ENCODE measurements around the gene CYBA. TPM values are rescaled to one million over a fixed set of nuclear protein-coding genes. Genes with fewer than 3 reads are reported as not detected.
"Not testable (repeated sequence)": the region's sequence is repeated elsewhere in the genome, so short reads cannot be mapped to it uniquely, and the experiment has no call there.

CYBA gene
- total RNA-seq, 2 donors from 2014 or later: 268 to 386 TPM

DNA sequence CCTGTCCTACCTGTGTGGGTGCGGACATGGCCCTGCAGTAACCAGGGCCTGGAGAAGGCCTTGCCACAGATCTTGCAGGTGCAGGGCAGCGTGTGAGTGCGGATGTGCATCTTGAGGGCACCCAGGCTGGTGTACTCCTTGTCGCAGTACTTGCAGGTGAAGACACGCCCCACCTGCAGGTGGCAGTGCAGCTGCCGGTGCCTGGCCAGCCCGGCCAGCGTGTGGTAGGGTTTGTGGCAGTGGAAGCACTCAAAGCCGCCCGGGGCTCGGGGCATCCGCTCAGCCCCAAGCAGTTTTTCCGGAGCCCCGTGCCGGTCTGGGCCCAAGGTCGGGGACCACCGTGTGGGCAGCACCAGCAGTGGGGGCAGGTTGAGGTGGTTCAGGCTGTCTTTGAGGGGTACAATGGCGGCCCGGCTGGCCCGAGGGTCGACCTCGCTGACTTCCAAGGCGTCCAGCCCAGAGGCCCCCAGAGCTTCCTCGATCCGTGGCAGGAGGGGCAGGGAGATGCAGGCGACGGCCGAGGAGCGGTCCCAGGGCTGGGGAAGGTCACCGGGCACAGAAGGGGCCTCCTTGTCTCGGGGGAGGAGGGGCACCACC lies 30.3 kb upstream of the CYBA start:
- Mint-ChIP-seq H3K4me1 (ENCODE audit: low read depth in 2 of 2) (peaks cover 16 to 18% of the 10 kb centered on the region in 2 donors), H3K9me3 (no peaks in the 10 kb centered on the region), H3K27ac (peak overlapping the region; percentile 77 to 84), H3K27me3 (no peaks in the 10 kb centered on the region), H3K4me3 (peak overlapping the region; percentile 66), H3K36me3 (no peaks in the 10 kb centered on the region)
- DNase-seq (ENCODE audit: low spot score) (no peak), ATAC-seq (peak in 1 of 2 donors; percentile 33)

DNA sequence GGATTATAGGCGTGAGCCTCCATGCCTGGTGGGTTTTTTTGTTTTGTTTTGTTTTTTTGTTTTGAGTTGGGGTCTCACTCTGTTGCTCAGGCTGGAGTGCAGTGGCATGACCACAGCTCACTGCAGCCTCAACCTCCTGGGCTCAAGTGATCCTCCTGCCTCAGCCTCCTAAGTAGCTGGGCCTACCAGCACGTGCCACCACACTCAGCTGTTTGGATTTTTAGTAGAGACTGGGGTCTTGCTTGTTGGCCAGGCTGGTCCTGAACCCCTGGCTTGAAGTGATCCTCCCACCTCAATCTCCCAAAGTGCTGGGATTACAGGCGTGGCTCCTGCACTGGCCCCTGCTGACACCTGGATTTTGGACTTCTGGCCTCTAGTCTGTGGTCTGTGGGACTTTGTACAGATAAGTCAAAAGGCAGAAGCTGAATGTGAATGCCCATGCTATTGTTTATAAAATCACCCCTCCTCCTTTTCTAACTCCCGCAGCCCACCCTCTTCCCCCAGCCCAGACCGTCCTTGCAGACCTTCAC lies 29.8 kb upstream of the CYBA start:
- Mint-ChIP-seq H3K27ac (peak overlapping the region in 1 of 2 donors; percentile 77), H3K9me3 (no peaks in the 10 kb centered on the region), H3K4me1 (ENCODE audit: low read depth in 2 of 2) (peaks cover 16 to 18% of the 10 kb centered on the region in 2 donors), H3K36me3 (no peaks in the 10 kb centered on the region), H3K27me3 (no peaks in the 10 kb centered on the region), H3K4me3 (no peak overlapping the region)
- ATAC-seq: no peak
- DNase-seq (ENCODE audit: low spot score): no peak

DNA sequence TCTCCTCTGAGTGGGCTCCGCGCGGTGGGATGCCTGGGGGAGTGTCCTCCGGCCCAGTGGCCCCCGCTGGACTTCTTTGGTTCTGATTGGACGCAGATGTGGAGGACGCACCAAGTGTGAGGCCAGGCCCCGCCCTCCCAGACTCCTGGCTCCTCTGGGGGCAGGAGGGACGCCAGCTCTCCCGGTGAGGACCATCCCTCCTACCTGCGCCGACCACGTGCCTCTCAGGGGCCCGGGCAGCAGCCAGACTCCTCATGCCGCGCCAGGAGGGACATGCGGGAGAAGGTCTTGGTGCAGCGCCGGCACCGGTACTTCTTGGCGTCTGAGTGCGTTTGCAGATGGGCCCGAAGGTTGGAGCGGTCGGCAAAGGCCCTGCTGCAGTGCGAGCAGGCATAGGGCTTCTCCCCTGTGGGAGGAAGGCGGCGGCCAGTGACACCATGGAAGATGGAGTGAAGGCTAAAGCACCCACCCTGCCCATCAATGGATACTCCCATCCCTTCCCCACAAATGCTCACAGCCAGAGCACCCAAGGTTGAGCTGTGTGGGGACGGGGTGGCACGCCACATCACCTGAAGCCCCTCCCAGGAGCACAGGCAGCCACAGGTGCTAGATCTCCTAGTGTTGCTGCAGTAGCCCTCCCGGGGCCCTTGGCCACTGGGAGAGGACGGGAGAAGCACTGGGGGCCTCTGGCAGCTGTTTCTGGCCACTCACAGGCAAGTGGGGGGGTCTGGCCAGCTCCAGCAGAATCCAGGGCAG lies 27.5 kb upstream of the CYBA start:
- Mint-ChIP-seq H3K27me3 (no peaks in the 10 kb centered on the region), H3K36me3 (no peaks in the 10 kb centered on the region), H3K27ac (no peak overlapping the region), H3K4me1 (ENCODE audit: low read depth in 2 of 2) (peaks cover 11 to 12% of the 10 kb centered on the region in 2 donors), H3K9me3 (no peaks in the 10 kb centered on the region), H3K4me3 (no peak overlapping the region)
- ATAC-seq: no peak
- no peak for DNase-seq (ENCODE audit: low spot score)

DNA sequence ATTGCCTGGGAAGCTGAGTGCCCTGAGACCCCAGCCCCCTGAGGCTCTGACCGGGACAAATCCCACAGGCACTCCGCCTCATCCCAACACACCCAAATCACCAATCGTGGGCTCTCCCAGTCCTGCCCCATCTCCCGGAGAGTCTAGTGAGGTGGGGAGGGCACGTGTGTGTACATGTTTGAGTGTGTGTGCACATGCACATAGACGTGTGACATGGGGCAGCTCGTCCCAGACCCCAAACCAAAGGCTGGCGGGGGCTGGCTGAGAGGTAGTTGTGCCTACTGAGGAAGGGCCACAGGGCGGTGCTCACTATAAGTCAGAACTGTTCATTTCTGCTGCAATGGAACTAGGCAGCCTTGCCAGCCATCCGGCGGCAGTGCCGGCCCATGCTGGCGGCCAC lies 26.9 kb upstream of the CYBA start:
- peaks cover 11 to 12% of the 10 kb centered on the region in 2 donors for H3K4me1 Mint-ChIP-seq (ENCODE audit: low read depth in 2 of 2)
- DNase-seq (ENCODE audit: low spot score) (no peak), ATAC-seq (no peak)
- H3K9me3 Mint-ChIP-seq: no peaks in the 10 kb centered on the region
- no peaks in the 10 kb centered on the region for H3K27me3 Mint-ChIP-seq
- no peak overlapping the region for H3K27ac Mint-ChIP-seq
- no peaks in the 10 kb centered on the region for H3K36me3 Mint-ChIP-seq
- no peak overlapping the region for H3K4me3 Mint-ChIP-seq

DNA sequence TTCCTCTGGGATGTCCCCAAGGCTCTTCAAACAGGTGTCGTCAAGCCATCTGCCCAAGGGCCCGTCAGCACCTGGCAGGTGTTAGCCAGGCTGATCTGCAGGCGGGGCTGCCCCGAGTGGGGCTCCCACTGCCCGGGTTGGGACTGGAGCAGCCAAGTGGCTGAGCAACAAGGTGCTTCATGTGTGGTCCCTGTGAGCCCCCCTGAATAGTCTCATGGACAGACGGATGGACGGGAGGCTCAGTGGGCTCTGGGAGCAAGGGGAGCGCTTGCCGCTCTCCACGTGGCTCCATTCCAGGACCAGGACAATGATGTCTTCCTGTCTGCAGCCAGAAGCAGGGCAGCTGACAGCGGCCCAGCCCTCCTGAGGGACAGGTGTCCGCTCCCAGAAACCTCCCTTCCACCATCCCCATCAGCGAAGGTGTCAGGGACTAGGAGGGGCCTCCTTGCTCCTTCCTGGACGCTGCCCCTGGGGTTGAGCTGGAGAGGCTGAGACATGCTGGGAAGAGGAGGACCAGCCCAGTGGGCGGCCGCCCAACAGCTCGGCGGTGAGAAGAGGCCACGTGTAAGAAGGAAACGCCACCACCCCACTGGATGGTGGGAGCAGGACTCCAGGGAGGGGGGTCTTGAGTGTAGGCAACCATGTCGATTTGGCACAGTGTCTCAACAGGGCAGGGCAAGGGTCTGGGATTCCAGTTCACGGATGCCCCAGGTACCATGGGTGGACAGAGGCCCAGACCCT lies 25.8 kb upstream of the CYBA start:
- DNase-seq (ENCODE audit: low spot score) (no peak), ATAC-seq (no peak)
- H3K4me3 Mint-ChIP-seq: no peak overlapping the region
- no peaks in the 10 kb centered on the region for H3K36me3 Mint-ChIP-seq
- H3K9me3 Mint-ChIP-seq: no peaks in the 10 kb centered on the region
- peaks cover 2 to 5% of the 10 kb centered on the region in 2 donors for H3K4me1 Mint-ChIP-seq (ENCODE audit: low read depth in 2 of 2)
- H3K27me3 Mint-ChIP-seq: no peaks in the 10 kb centered on the region
- H3K27ac Mint-ChIP-seq: no peak overlapping the region

DNA sequence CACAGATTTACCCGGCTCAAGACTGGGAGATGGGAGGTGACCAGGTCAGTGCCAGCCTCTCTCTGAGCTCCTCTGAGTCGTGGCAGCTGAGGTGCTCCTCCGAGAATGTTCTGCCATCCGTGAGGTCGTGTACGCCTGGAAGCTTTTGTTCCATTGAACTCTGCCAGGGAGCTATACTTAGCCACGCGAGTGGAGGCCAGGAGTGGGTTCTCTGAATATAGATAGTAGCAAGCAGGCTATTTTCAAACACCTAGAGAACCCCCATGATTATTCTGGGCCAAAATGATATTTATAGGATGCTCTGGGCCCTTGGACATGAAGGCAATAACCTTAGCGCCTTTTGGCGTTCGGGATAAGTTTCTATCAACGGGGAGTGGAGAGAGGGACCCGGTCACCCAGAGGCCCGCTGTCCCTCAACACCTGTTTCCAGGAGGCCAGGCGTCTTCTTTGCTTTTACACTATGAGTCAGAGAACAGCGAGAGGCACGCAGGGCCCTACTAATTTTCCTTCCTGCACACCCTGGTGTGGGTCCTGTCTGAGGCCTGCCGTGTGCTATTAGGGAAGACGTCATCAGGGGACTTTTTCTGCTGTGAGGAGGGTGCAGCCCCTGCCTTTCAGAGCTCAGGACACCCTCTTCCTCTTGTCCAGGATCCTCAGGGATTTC lies 23.0 kb upstream of the CYBA start:
- Mint-ChIP-seq H3K27me3 (no peaks in the 10 kb centered on the region), H3K36me3 (no peaks in the 10 kb centered on the region), H3K4me3 (no peak overlapping the region), H3K27ac (no peak overlapping the region), H3K9me3 (no peaks in the 10 kb centered on the region), H3K4me1 (ENCODE audit: low read depth in 2 of 2) (no peaks in the 10 kb centered on the region)
- no peak for DNase-seq (ENCODE audit: low spot score)
- ATAC-seq: no peak

DNA sequence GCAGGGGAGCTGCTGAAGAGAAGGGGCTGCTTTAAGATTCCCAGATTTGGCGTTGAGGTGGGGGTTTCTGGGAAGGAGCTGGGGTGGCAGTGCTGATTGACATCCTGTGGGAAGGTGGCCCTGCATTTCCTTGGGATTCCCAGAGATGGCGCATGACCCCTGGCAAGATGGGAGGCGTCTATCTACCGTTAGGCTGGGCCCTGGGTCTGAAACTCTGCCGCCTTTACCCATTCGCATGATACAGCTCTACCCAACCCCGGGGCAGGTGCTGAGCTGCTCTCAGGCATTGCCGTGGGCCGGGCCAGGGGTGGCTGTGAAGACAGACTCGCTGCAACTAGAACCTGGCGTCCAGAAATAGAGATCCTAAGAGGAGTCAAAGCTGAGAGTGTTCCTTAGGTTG lies 21.9 kb upstream of the CYBA start:
- Mint-ChIP-seq H3K9me3 (no peaks in the 10 kb centered on the region), H3K4me3 (no peak overlapping the region), H3K27ac (no peak overlapping the region), H3K36me3 (no peaks in the 10 kb centered on the region), H3K4me1 (ENCODE audit: low read depth in 2 of 2) (no peaks in the 10 kb centered on the region), H3K27me3 (no peaks in the 10 kb centered on the region)
- ATAC-seq (no peak), DNase-seq (ENCODE audit: low spot score) (no peak)

DNA sequence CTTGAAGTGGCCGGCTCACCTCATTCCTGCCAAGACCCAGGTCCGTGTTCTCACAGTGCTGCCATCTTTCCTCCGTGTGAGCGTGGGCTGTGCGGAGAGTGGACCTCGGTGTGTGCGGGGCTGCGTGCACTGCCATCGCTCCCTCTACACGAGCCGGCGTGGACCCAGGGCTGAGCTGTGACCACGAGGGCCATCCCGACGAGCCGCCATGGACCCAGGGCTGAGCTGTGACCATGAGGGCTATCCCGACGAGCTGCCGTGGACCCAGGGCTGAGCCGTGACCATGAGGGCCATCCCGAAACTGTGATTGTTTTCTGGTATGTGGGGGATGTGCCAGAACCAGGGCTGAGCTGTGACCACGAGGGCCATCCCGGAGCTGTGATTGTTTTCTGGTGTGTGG lies 21.0 kb upstream of the CYBA start:
- no peaks in the 10 kb centered on the region for H3K9me3 Mint-ChIP-seq
- H3K27me3 Mint-ChIP-seq: no peaks in the 10 kb centered on the region
- no peak overlapping the region for H3K4me3 Mint-ChIP-seq
- H3K27ac Mint-ChIP-seq: no peak overlapping the region
- no peak for DNase-seq (ENCODE audit: low spot score)
- no peaks in the 10 kb centered on the region for H3K4me1 Mint-ChIP-seq (ENCODE audit: low read depth in 2 of 2)
- no peak for ATAC-seq
- no peaks in the 10 kb centered on the region for H3K36me3 Mint-ChIP-seq

DNA sequence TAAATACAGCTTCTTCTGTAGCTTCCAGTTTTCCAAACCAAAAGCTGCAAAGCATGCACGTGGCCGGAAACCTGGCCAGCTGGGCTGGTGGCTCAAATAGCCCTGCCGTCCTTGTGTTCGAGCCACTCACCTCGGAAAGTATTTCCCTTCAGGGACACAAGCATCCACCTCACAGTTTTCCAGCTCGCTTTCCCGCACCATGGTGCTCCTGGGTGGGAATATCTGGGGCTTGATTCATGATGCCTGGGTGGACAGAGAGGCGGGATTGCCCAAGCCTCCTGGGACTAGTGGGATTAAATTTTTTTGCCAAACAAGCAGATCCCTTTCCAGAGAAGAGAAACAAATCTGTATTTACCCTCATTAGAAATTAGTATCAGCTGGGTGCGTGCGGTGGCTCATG lies 19.1 kb upstream of the CYBA start:
- ATAC-seq: no peak
- Mint-ChIP-seq H3K27me3 (no peaks in the 10 kb centered on the region), H3K9me3 (no peaks in the 10 kb centered on the region), H3K4me3 (no peak overlapping the region), H3K27ac (no peak overlapping the region), H3K4me1 (ENCODE audit: low read depth in 2 of 2) (peaks cover 0 to 2% of the 10 kb centered on the region in 2 donors), H3K36me3 (no peaks in the 10 kb centered on the region)
- DNase-seq (ENCODE audit: low spot score): no peak

DNA sequence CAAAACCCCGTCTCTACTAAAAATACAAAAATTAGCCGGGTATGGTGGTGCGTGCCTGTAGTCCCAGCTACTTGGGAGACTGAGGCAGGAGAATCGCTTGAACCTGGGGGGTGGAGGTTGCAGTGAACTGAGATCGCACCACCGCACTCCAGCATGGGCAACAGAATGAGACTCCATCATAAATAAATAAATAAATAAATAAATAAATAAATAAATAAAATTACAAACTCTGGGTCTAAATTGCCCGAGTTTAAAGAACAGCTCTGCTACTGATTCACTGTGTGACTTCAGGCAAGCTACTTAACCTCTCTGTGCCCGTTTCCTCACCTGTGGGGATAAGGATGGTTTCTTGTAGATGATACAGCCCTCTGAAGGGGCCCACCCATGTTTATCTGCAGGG lies 18.6 kb upstream of the CYBA start:
- H3K4me1 Mint-ChIP-seq (ENCODE audit: low read depth in 2 of 2); H3K9me3 Mint-ChIP-seq; ATAC-seq; H3K4me3 Mint-ChIP-seq; H3K27me3 Mint-ChIP-seq; H3K36me3 Mint-ChIP-seq; H3K27ac Mint-ChIP-seq; DNase-seq (ENCODE audit: low spot score): not testable (repeated sequence)

DNA sequence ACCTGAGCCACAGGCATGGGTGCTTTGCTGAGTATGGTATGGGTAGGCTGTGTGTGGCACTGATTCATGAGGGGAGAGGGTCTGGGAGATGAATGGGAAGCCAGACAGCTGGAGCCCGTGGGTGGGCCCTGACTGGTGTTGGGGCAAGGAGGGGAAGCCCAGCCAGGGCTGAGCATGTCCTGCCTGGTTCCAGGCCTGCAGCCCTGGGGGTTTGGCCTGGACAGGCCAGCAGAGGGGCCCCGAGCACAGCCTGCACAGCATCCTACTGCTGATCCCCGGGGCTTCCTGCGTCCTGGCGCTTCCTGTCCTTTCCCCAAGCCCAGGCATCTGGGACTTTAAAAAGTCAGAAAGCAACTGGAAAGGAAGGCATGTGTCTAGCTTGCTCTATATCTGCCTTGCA lies 16.6 kb upstream of the CYBA start:
- ATAC-seq: no peak
- Mint-ChIP-seq H3K27ac (no peak overlapping the region), H3K27me3 (no peaks in the 10 kb centered on the region), H3K9me3 (no peaks in the 10 kb centered on the region), H3K36me3 (no peaks in the 10 kb centered on the region), H3K4me3 (no peak overlapping the region), H3K4me1 (ENCODE audit: low read depth in 2 of 2) (peaks cover 0 to 8% of the 10 kb centered on the region in 2 donors)
- no peak for DNase-seq (ENCODE audit: low spot score)

DNA sequence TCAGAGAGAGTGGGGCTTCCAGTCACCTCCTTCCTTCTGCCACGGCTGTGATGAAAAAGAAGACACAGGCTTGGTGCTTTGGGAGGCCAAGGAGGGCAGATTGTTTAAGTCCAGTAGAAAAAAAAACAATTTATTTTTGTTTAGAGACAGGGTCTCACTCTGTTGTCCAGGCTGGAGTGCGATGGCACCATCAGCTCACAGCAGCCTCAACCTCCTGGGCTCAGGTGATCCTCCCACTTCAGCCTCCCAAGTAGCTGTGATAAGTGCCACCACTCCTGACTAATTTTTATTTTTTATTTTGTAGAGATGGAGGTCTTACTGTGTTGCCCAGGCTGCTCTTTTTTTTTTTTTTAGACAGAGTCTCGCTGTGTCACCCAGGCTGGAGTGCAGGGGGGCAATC lies 14.7 kb upstream of the CYBA start:
- H3K9me3 Mint-ChIP-seq: no peaks in the 10 kb centered on the region
- ATAC-seq (no peak), DNase-seq (ENCODE audit: low spot score) (no peak)
- no peak overlapping the region for H3K4me3 Mint-ChIP-seq
- no peaks in the 10 kb centered on the region for H3K27me3 Mint-ChIP-seq
- peaks cover 13 to 16% of the 10 kb centered on the region in 2 donors for H3K4me1 Mint-ChIP-seq (ENCODE audit: low read depth in 2 of 2)
- H3K36me3 Mint-ChIP-seq: no peaks in the 10 kb centered on the region
- no peak overlapping the region for H3K27ac Mint-ChIP-seq

DNA sequence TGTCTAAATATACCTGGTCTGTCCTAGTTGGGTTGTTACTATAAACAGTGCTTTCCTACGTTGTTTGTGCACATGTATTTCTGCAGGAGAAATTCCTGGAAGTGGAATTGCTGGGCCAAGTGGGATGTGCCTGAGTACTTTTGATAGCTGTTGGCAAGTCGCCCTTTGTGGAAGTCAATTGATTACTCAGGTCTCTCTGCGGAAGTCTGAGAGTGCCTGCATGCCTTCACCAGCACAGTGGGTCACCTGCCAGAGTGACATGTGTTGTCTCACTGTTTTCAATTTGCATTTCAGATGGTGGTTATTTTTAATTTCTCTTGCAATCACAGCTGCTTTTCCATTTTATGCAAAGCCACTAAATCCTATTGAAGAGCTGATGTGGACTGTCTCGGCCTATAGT lies 14.3 kb upstream of the CYBA start:
- Mint-ChIP-seq H3K36me3 (no peaks in the 10 kb centered on the region), H3K27me3 (no peaks in the 10 kb centered on the region)

More for the DNA sequence above, 14.3 kb upstream of the CYBA start:
- Mint-ChIP-seq H3K9me3 (no peaks in the 10 kb centered on the region), H3K4me1 (ENCODE audit: low read depth in 2 of 2) (peaks cover 13 to 18% of the 10 kb centered on the region in 2 donors), H3K27ac (no peak overlapping the region), H3K4me3 (peak overlapping the region; percentile 36)
- no peak for ATAC-seq
- DNase-seq (ENCODE audit: low spot score): no peak
